GM12891 (cell line): ENCODE data around the gene DCDC1.

Source experiments
- DNase-seq: peaks from one replicate; pipeline ENCODE4 v3.0.0; 2011; ENCODE audit warnings: low spot score; ENCODE audit not compliant: insufficient read length
- FAIRE-seq: peaks from 2 replicates; lab custom pipeline; 2011; peaks lifted over from hg19 to GRCh38; lab: Jason Lieb, UNC
- PAX5 ChIP-seq: IDR thresholded peaks from 2 replicates; pipeline ENCODE4 v1.6.1; 2011; ENCODE audit warnings: low read length, moderate library complexity, mild to moderate bottlenecking; ENCODE audit not compliant: insufficient read depth, severe bottlenecking
- POLR2A ChIP-seq: IDR thresholded peaks from 2 replicates; pipeline ENCODE4 v1.6.1; 2011; ENCODE audit warnings: low read depth, low read length, control low read depth
- POLR2AphosphoS5 ChIP-seq: IDR thresholded peaks from 2 replicates; pipeline ENCODE4 v1.6.1; 2011; ENCODE audit warnings: low read depth, low read length, control low read depth
- POU2F2 ChIP-seq: IDR thresholded peaks from 2 replicates; pipeline ENCODE4 v1.6.1; 2011; ENCODE audit warnings: low read depth, mild to moderate bottlenecking, control low read depth, low read length, moderate library complexity
- SPI1 ChIP-seq: IDR thresholded peaks from 2 replicates; pipeline ENCODE4 v1.6.1; 2011; ENCODE audit warnings: low read depth, low read length, control low read depth
- TAF1 ChIP-seq: IDR thresholded peaks from 2 replicates; pipeline ENCODE4 v1.6.1; 2011; ENCODE audit warnings: low read depth, low read length, control low read depth

DCDC1 gene

GRCh38 chr11:30911247-30911646 lies 458.3 kb downstream of the DCDC1 start:
- DNase-seq (no peak), FAIRE-seq (no peak)
- TF ChIP-seq POLR2AphosphoS5 (no peak), POLR2A (no peak), TAF1 (no peak), POU2F2 (no peak), SPI1 (no peak), PAX5 (no peak)

- no peak for FAIRE-seq
- TF ChIP-seq POU2F2 (no peak), TAF1 (no peak), PAX5 (no peak), POLR2AphosphoS5 (no peak), POLR2A (no peak), SPI1 (no peak)
- DNase-seq: no peak
Measured at GRCh38 chr11:30908857-30909256, 460.7 kb downstream of the DCDC1 start.

GRCh38 chr11:30908272-30908671 lies 461.3 kb downstream of the DCDC1 start:
- TF ChIP-seq POLR2AphosphoS5: no peak
- TF ChIP-seq SPI1: no peak
- no peak for TF ChIP-seq POLR2A
- no peak for TF ChIP-seq POU2F2
- no peak for TF ChIP-seq PAX5
- no peak for TF ChIP-seq TAF1
- FAIRE-seq (no peak), DNase-seq (no peak)

- FAIRE-seq: no peak
Measured at GRCh38 chr11:30902929-30903328, 466.6 kb downstream of the DCDC1 start.

GRCh38 chr11:30895046-30895445 lies 474.5 kb downstream of the DCDC1 start:
- DNase-seq: no peak

More at GRCh38 chr11:30902929-30903328, 466.6 kb downstream of the DCDC1 start:
- no peak for DNase-seq
- no peak for TF ChIP-seq SPI1
- no peak for TF ChIP-seq POU2F2
- no peak for TF ChIP-seq PAX5
- no peak for TF ChIP-seq POLR2AphosphoS5
- no peak for TF ChIP-seq TAF1
- no peak for TF ChIP-seq POLR2A

GRCh38 chr11:30893318-30893717 lies 476.2 kb downstream of the DCDC1 start:
- FAIRE-seq (no peak), DNase-seq (no peak)
- TF ChIP-seq POLR2A (no peak), SPI1 (no peak), PAX5 (no peak), POLR2AphosphoS5 (no peak), TAF1 (no peak), POU2F2 (no peak)

More at GRCh38 chr11:30895046-30895445, 474.5 kb downstream of the DCDC1 start:
- no peak for TF ChIP-seq POLR2AphosphoS5
- TF ChIP-seq SPI1: no peak
- TF ChIP-seq PAX5: no peak
- FAIRE-seq: no peak

- TF ChIP-seq SPI1: no peak
- no peak for FAIRE-seq
- DNase-seq: no peak
Measured at GRCh38 chr11:30889143-30889794, 480.3 kb downstream of the DCDC1 start.

- no peak for DNase-seq
- TF ChIP-seq TAF1: no peak
- no peak for FAIRE-seq
Measured at GRCh38 chr11:30879322-30880005, 490.1 kb downstream of the DCDC1 start.

- TF ChIP-seq TAF1: no peak
- TF ChIP-seq SPI1: no peak
- no peak for TF ChIP-seq POLR2AphosphoS5
- no peak for TF ChIP-seq PAX5
- TF ChIP-seq POLR2A: no peak
- no peak for TF ChIP-seq POU2F2
- FAIRE-seq (no peak), DNase-seq (no peak)
Measured at GRCh38 chr11:30878400-30878799, 491.1 kb downstream of the DCDC1 start.

GRCh38 chr11:30876663-30877396 lies 492.7 kb downstream of the DCDC1 start:
- FAIRE-seq (no peak), DNase-seq (no peak)
- TF ChIP-seq POLR2A (no peak), PAX5 (no peak), POU2F2 (no peak), TAF1 (no peak), POLR2AphosphoS5 (no peak), SPI1 (no peak)
